Activated CD8-positive, alpha-beta T cell treated with anti-CD3 and anti-CD28 coated beads for 36 hours (primary cell): ENCODE results near the gene FGFBP2. TPM values are rescaled to one million over a fixed set of nuclear protein-coding genes. Genes with fewer than 3 reads are reported as not detected.

Source experiments
- ATAC-seq: fragments of 200-7000 bp; cut with Tn5 transposase; one replicate; pipeline ENCODE4 v1.10.0; 2021; ENCODE audit warnings: mild to moderate bottlenecking, moderate library complexity
- CTCF ChIA-PET: fragments of 350-600 bp; sonication (Branson Sonifier 250); formaldehyde crosslinking; loops from one replicate; lab custom pipeline; 2021; ENCODE audit warnings: antibody characterized with exemption; lab: Charles Lee
- POLR2A ChIA-PET: fragments of 350-600 bp; sonication (Branson Sonifier 250); formaldehyde crosslinking; loops from one replicate; lab custom pipeline; 2021; ENCODE audit warnings: antibody characterized with exemption; lab: Charles Lee
- DNase-seq: peaks from one replicate; pipeline ENCODE4 v3.0.0-alpha.2; 2020
- H3K27ac Mint-ChIP-seq: one replicate; pipeline ENCODE4 v1.8.0; 2021; ENCODE audit warnings: mild to moderate bottlenecking, mixed read lengths
- H3K27me3 Mint-ChIP-seq: one replicate; pipeline ENCODE4 v1.8.0; 2021; ENCODE audit warnings: mixed read lengths
- H3K36me3 Mint-ChIP-seq: one replicate; pipeline ENCODE4 v1.8.0; 2021; ENCODE audit warnings: low read depth, mixed read lengths
- H3K4me1 Mint-ChIP-seq: one replicate; pipeline ENCODE4 v1.8.0; 2021; ENCODE audit warnings: low read depth, mixed read lengths
- H3K4me3 Mint-ChIP-seq: one replicate; pipeline ENCODE4 v1.8.0; 2021; ENCODE audit warnings: mild to moderate bottlenecking, moderate library complexity, mixed read lengths
- H3K9me3 Mint-ChIP-seq: one replicate; pipeline ENCODE4 v1.8.0; 2021; ENCODE audit warnings: mixed read lengths
- intact Hi-C: fragments of 100-400 bp; cut with micrococcal nuclease; formaldehyde crosslinking; loops from one replicate; pipeline ENCODE4 v1.10.0; 2022
- total RNA-seq, 2 experiments: library from RNA; stranded (reverse); gene quantifications; one replicate each; pipeline ENCODE4 v1.2.3, GENCODE V29; 2021
- TF ChIP-seq, protein P1 (sequence below): fragments of 200-600 bp; IDR thresholded peaks from one replicate; pipeline ENCODE4 v1.8.0; 2022; ENCODE audit warnings: antibody characterized with exemption, mild to moderate bottlenecking

The FGFBP2 gene
- total RNA-seq, 2 experiments from 2014 or later, result 6.3 to 8.2 TPM

DNA sequence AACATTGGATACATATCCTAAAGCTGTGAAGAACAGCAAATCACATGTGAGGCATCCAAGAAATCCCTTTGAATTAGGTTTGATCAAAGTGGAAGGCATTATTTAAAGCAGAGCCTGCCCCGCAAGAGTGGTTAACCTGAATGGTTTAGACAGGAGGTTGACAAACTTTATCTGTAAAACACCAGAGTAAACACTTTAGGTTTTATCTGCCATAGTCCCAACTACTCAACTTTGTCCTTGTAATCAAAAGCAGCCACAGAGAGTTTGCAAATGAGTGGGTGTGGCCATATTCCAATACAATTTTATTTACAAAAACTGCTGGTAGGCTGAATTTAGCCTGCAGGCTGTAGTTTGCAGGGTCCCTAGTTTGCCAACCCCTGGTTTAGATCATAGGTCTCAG is 25.2 kb upstream of the FGFBP2 start:
- Mint-ChIP-seq H3K27ac (no peak overlapping the region), H3K36me3 (no peaks in the 10 kb centered on the region), H3K9me3 (no peaks in the 10 kb centered on the region), H3K4me3 (no peak overlapping the region), H3K4me1 (peaks cover 3% of the 10 kb centered on the region), H3K27me3 (peaks cover 9% of the 10 kb centered on the region)
- CTCF ChIA-PET, result interaction anchor here (0.9 to 1.9 kb wide), 4 partner anchors 8 to 106 kb away, joined by 3 to 10 read pairs (median 5); no protein-coding TSS in a partner anchor
- intact Hi-C loops, result no loop called here
- POLR2A ChIA-PET, result interaction anchor here (0.6 kb wide), 1 partner anchor 447 kb away, joined by 5 read pairs; no protein-coding TSS in a partner anchor
- TF ChIP-seq, protein P1, sequence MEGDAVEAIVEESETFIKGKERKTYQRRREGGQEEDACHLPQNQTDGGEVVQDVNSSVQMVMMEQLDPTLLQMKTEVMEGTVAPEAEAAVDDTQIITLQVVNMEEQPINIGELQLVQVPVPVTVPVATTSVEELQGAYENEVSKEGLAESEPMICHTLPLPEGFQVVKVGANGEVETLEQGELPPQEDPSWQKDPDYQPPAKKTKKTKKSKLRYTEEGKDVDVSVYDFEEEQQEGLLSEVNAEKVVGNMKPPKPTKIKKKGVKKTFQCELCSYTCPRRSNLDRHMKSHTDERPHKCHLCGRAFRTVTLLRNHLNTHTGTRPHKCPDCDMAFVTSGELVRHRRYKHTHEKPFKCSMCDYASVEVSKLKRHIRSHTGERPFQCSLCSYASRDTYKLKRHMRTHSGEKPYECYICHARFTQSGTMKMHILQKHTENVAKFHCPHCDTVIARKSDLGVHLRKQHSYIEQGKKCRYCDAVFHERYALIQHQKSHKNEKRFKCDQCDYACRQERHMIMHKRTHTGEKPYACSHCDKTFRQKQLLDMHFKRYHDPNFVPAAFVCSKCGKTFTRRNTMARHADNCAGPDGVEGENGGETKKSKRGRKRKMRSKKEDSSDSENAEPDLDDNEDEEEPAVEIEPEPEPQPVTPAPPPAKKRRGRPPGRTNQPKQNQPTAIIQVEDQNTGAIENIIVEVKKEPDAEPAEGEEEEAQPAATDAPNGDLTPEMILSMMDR, result no peak
- no peak for ATAC-seq
- DNase-seq, result no peak

DNA sequence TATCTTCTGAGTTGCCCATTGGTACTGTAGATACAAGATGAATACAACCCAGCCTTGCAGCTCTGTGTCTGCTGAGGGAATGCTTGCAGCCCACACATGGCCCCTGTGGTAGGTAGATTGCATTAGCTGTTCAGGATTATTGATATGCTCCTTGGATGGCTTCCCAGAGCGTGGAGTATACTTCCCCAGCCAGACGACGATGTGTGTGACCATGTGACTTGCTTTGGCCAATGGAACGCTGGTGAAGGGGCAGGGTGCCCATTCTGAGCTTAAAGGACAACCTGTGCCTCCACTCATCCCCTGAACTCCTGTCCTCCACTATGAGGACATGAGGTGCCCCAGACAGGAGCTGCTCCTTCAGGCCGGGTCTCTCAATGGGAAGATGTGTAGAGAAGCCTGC is 23.9 kb upstream of the FGFBP2 start:
- Mint-ChIP-seq H3K4me3 (no peak overlapping the region), H3K4me1 (peaks cover 1% of the 10 kb centered on the region), H3K27me3 (peaks cover 7% of the 10 kb centered on the region), H3K36me3 (no peaks in the 10 kb centered on the region), H3K9me3 (no peaks in the 10 kb centered on the region), H3K27ac (no peak overlapping the region)
- ATAC-seq, result no peak
- intact Hi-C loops, result no loop called here
- ChIA-PET POLR2A (no interaction called here), CTCF (interaction anchor here (1.5 to 1.7 kb wide), 3 partner anchors 15 to 104 kb away, joined by 5 read pairs; no protein-coding TSS in a partner anchor)
- no peak for DNase-seq
- TF ChIP-seq, protein P1, result no peak

DNA sequence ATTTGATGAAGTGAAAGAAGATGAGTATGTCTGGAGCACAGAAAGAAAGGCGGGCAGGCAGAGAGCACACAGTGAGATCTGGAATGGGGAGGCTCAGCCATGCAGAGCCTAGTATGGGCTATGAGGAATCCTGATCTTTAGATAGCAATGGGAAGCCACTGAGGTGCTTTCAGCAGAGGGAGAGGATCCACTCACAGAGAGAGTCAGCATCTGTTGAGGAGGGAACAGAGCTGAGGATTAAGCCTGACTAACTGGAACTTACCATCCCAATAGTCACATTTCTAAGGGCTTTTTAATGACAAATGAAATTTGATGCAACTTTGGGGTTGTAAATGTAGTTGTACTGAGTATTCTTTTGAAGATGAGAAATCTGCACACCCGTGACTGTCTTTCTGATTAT is 20.6 kb upstream of the FGFBP2 start:
- POLR2A ChIA-PET, result no interaction called here
- Mint-ChIP-seq H3K27ac (no peak overlapping the region), H3K27me3 (no peaks in the 10 kb centered on the region), H3K4me3 (no peak overlapping the region), H3K4me1 (no peaks in the 10 kb centered on the region), H3K36me3 (no peaks in the 10 kb centered on the region), H3K9me3 (no peaks in the 10 kb centered on the region)
- DNase-seq (no peak), ATAC-seq (no peak)
- intact Hi-C loops, result no loop called here
- CTCF ChIA-PET, result interaction anchor here (1.2 kb wide), 1 partner anchor 17 kb away, joined by 6 read pairs; no protein-coding TSS in a partner anchor
- TF ChIP-seq, protein P1, result no peak

DNA sequence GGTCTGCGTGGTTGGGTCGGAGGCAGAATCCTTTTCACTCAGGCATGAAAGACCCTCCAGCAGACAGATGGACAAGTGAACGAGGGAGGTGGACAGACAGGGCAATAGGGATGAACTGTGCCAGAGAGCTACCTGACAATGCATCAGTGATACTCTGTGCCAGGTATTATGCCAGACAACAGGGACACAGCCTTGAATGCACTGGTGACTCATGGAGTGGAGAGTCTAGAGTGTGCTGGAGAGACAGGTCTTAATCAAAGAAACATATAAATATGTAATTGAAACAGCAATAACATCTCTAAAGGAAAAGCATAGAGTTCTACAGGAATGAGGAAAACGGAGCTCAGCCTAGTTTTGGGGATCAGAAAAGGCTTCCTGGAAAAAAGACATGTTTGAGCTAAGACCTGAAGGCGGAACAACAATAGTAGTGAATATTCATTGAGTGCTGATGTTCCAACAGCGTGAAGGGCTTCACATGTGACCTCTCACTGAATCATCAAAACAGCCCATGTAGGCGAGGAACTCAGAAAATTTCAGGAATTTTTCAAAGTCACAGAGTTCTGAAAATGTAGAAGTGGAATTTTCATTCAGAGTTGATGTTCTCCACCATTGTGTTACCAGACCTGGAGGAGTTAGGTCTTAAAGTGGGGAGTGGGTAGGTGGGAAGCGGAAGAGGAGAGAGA is 20.0 kb upstream of the FGFBP2 start:
- no peak for ATAC-seq
- DNase-seq, result no peak
- ChIA-PET CTCF (interaction anchor here (0.8 to 1.2 kb wide), 2 partner anchors 18 to 101 kb away, joined by 3 to 6 read pairs; no protein-coding TSS in a partner anchor), POLR2A (no interaction called here)
- TF ChIP-seq, protein P1, result no peak
- Mint-ChIP-seq H3K27ac (no peak overlapping the region), H3K4me3 (no peak overlapping the region), H3K36me3 (no peaks in the 10 kb centered on the region), H3K9me3 (no peaks in the 10 kb centered on the region), H3K4me1 (no peaks in the 10 kb centered on the region), H3K27me3 (no peaks in the 10 kb centered on the region)
- intact Hi-C loops, result no loop called here
